GM18511 (cell line): ENCODE measurements around the gene CELSR2.
"Not testable (repeated sequence)": the region's sequence is repeated elsewhere in the genome, so short reads cannot be mapped to it uniquely, and the experiment has no call there.

ENCODE experiments used
- ATAC-seq: cut with Tn5 transposase; IDR thresholded peaks from one replicate; pipeline ENCODE4 v1.9.1; 2021; ENCODE audit warnings: mild to moderate bottlenecking, moderate library complexity; ENCODE audit not compliant: unreplicated experiment

The CELSR2 gene

DNA sequence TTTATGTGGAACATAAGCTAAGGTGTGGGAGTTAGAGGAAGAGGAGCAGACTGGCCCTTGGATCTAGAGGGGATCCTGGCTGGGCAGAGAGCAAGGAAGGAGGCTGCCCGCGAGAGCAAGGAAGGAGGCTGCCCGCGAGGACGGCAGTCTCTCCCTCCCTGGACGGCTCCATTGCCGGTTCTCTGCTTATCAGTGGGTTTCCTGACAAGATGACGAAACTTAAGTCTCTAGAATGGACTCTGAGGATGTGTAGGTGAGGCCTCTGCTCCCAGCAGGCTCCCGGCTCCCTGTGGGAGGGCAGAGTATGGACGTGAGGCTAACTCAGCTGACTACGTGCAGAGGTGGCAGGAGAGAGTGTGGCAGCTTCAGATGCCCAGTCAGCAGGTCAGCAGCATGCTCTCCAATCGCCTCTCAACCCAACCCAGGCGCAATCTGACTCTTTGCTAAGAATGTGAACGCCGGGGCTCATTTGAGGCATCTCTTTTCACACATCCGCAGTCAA lies 51.4 kb downstream of the CELSR2 start:
- ATAC-seq: no peak

DNA sequence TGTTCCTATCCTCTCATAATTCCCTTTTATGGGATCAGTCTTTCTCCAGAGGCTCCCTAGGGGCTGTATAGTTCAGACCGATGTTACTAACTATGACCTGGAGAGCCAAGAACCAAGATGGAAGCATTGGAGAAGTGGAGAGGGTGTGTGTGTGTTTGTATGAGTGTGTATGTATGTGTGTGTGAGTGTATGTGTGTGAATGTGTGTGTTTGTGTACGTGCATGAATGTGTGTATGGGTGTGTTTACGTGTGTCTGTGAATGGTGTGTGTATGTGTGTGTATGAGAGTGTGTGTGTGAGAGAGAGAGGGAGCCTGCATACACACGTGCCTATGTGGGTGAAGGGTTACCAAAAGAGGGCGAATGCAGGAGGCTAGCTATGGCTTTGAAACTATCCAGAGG lies 52.5 kb downstream of the CELSR2 start:
- ATAC-seq: no peak

DNA sequence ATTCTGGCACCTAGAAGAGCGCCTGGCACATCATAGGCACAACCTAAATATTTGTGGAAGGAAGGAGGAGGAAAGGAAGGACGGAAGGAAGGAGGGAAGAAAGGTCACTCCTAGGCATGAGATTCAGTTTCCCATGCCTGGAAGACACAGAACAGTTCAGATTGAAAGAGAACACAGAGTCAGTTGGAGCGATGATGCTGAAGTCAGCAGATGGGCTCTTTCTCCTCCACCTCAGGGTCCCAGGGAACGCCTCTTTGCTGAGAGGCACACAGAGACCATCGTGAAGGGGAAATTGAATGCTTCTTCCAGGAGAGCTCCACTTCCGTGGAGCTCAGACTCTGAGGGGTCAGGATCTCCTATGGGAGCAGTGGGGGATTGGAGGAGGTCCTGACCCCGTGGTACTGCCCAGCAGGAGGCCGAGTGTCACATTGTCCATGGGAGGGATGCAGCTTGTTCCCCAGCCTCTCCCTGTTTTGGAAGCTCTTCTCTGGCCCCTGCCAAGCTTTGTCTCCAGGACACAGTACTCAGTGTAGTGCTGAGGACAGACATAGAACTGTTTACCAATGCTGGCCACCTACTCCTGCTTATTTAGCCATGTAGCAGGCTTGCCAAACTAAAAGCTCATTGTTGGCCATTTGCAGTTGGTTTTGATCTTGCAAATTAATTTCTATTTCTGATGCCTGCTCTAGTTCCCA lies 55.0 kb downstream of the CELSR2 start:
- no peak for ATAC-seq

DNA sequence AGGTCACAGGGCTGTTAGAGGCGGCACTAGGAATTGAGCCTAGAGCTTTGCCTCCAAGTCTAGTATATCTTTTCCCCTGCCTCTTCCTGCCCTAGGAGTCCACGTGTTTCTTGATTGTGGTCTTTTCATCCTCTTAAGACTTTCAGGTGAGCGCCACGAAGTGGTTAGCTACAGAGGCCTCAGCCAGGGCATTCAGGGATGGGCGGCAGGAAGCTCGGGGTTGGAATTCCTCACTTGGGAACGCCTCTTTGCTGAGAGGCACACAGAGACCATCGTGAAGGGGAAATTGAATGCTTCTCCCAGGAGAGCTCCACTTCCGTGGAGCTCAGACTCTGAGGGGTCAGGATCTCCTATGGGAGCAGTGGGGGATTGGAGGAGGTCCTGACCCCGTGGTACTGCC lies 56.7 kb downstream of the CELSR2 start:
- ATAC-seq: not testable (repeated sequence)

DNA sequence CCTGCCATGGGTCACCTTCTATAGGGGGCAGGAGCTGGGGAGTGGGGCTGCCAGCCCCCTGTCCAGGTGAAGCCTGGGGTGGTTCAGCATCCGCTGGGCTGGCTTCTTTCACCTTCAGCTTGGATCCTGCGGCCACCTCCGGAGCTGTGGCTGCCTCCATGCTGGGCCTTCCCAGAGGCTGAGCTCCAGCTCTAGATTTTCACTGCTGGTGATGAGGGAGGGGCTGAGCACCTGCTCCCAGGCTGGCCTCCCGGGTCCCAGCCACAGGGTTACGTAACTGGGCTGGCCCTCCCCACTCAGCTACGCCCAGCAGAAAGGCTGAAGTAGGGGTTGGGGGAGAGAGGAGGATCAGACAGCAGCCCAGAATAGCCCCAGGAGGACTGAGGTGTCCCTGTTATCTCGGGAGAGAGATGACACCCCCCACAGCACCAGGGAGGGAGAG lies 57.5 kb downstream of the CELSR2 start, which contains the start of gene MYBPHL:
MYBPHL (minus strand) TSS at position 180 of the 442 bp plus-strand sequence; CDS start at position 160, 20 bp downstream.
- no peak for ATAC-seq

DNA sequence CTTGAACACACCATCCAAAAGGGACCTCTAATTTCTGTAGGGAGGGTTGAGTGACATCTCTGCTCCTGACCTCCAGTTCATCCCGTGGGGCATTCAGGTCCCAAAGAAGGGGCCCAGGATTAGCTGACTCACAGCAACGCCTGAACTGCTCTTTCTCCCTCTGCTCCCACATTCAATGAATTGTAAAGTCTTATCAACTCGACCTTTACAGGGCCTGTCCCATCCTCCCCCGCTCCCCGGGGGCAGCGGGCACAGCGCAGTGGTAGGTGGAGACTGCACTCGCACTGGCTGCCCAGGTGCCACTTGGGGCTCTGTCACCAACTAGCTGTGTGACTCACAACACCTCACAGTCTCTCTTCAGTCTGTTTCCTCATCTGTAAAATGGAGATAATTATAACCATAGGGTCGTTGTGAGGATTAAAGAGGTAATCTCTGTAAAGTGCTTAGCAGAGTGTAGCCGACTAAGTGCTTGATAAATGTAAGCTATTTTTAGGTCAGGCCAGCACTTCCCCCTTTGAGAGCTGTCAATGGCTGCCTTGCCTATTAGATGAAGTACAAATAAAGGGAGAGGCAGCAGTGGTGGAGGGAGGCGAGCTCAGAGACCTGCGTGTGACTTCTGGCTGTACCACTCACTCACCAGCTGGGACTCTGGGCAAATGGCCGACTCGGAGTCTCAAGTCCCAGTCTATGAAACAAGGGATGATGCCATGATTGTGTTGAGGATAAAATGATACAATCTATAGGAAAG lies 58.1 kb downstream of the CELSR2 start:
- no peak for ATAC-seq

DNA sequence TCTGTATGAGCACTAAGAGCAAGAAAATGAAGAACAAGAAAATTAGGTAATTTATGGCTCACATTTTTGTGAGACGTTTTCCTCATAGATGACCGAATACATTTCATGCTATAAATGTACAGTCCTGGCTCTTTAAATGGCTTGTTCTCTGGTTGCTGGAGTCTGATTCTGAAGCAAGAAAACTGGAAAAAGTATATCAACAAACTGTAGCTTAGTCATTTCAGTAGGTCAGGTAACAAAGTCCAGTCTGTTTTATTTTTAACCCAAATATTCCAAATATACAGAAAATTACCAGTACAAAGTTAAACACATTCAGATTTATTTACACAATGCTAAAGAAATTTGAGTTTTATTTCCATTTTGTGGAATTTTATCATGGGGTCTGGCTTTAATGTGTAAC lies 60.0 kb downstream of the CELSR2 start:
- ATAC-seq: no peak

DNA sequence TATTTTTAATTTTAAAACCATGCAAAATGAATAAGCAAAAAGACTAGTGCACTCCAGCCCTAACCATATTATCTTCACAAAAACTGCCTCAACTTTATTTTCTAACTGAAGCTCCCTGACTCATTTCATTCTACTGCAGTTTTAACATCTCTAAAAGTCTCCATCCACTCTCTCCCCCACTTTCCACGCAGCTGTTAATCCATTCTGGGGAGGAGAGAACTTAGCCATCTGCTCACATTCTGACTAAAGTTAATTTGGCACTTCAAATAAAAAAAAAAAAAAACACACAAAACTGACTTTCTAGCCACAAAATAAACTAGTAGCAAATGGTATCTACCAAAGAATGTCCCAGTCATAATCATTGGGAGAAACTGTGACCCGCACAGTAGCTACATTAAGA lies 62.9 kb downstream of the CELSR2 start:
- ATAC-seq: no peak

DNA sequence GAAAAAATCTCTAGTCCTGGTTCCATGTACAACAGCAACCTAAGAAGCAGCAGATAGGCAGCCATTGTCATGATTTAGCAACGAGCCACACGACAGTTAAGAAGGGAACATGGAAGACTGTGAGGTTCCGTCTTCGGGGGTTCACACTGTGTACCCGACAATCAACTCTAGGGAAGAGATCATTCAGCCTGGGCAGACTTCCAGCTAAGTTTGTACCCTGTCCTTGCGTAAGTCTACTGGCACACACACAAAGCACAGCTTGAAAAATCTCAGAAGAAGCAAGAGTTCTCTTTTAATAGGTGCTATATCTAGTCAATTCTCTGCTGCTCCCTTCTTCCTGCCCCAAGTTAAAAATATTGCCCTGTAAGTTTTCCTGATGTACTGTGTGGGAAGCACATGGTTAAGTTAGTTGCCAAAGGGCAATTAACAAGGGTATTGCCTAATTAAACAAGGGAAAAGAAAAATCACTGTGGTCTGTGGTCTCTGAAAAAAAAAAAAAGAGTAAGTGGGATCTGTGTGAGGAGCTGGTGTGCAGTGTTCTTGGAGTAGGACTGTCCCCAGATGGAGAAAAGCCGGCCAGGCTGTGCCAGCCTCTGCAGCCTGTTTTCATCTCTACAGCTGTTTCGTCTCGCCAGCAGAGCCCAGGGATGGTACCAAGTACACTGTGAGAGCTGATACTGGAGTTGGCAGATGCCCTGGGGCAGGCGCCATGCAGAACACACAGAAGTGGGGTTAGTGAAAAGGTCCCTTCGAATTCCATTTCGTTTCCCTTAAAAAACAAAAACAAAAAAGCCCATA lies 63.8 kb downstream of the CELSR2 start:
- ATAC-seq: no peak

DNA sequence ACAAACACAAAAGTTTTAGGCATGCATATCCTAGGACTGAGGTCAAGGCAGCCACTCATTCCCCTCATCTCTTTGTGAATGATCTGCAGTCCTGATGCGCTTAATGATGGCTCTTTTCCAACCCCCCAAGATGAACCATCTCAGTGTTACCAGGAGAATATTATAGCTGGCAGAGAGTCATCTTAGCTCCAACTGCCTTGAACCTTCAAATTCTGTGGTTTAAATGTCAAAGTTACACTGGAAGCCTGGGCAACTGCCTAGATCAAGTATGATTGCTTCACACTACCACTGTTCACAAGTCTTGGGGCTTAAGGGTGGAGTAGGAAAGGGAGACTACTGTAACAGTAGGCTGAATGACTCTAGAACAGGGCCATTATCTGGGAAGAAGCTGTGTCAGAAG lies 65.5 kb downstream of the CELSR2 start:
- ATAC-seq: no peak

DNA sequence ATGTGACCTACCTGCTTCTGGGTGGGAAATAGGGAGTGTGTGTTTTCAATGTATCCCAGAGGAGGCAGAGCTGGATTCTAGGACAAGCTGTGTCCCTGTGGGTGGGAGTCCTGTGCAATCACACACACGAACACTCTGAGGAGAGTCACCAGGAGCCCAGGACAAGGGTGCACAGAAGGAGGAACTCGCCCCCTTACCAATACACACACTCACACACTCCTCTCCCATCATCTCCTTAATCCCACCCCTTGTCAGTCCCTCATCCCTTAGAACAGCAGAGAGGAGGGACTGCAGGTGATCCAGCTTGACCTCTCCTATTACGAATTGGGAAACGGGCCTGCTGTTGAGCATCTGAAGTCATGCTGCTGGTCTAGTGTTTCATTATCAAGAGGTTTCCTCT lies 65.9 kb downstream of the CELSR2 start:
- ATAC-seq: no peak

DNA sequence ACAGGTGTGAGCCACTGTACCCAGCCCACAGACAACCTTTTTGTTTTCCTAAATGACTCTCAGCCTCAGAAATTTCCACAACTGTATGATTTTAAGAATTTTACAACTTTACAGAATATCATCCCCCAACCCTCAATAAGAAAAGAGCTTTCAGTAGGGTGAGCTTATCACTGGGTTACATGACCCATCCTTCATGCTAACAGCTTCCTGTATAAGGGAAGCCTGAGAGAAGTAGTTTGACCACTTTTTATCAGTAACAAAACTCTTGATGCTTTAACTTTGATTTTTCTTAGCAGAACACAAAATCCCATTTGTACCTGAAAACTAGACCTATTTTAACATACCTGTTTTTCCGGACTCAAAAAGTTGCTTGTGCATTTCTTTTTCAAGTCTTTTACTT lies 67.2 kb downstream of the CELSR2 start:
- ATAC-seq: no peak

DNA sequence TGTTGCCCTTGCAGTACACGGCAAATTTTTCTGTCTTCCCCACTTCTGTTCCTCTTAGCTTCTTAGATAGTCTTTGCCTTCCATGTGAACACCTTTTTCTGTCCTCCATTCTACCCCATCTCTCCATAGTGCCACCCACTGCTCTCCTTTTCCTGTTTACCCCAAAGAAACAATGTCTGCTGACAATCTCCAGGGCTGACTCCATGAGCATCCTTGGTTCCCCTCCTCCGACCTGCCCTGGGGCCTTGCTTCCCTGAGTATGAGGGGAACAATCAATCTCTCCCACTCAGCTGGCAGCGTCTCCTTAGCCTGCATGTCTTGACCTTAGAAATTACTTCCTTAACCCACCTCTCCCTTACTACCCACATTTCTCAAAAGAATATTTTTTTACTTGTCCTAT lies 69.8 kb downstream of the CELSR2 start:
- ATAC-seq: no peak

DNA sequence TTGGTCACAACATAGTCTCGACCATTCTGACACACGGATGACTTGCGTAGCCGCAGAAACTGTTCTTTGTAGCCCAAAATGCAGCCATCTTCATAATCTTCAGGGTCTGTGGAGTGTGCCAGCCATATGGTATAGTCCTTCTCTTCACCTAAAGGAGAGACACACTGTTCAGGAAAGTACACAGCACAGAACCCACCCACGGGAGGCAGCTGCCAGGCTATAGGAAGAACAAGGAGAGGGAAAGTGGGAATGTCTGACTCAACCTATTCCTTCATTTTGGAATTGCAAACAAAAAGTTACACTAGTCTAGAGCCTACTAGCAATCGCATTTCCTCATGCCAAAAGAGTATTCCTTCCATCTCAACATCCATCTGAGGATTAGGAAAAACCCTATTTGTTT lies 73.6 kb downstream of the CELSR2 start:
- no peak for ATAC-seq
